Right lobe of liver (tissue), 4 donors: ENCODE results near the gene UNKL.

Source experiments
- POLR2A ChIP-seq: fragments of 450-650 bp; IDR thresholded peaks from one replicate; pipeline ENCODE4 v1.6.1; 2017; ENCODE audit warnings: antibody characterized with exemption, mild to moderate bottlenecking
- TF ChIP-seq, protein P1 (sequence below), 4 donors: fragments of 200-600 bp in 3 of 4; fragments of 450-650 bp in 1 of 4; IDR thresholded peaks; one replicate each; pipeline versions ENCODE4 v1.5.1 to v1.8.0; 2016 to 2022; ENCODE audit warnings: antibody characterized with exemption in 4 of 4, mild to moderate bottlenecking in 2 of 4
- donor health status: DM: no; HTN: no; CAD: no.
- donor health status: DM: no; HTN: no; CAD: no.
- donor health status: DM: no; HTN: yes; CAD: no.

DNA sequence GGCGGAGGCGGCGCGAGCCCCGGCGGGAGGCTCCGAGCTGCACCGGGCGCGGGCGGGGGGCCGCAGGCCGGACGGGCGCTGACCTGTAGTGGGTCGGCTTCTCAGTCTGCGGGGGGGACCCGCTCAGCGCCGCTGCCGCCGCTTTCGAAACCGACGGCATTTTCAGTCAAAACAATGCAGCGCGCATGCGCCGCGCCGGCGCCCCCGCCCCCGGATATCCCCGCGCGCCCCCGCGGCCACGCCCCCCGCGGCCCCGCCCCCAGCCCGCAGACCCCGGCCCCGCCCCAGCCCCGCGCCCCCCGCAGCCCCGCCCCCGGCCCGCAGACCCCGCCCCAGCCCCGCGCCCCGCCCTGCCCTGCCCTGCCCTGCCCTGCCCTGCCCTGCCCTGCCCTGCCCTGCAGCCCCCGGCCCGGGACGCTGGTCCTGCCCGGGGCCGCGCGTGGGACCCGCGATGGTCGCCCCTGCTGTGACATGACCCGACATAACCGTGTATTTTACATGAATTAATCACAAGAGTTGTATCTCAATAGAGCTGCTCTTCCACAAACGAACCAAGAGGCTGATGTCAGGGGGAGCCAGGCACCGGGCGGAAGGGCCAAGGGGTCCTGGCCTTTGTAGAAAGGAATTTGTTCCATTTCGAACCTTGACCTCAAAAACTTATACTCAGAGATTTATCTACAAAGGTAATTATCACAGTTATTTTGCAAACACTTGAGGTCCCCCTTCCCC is at the start of gene UNKL:
- TF ChIP-seq, protein P1, sequence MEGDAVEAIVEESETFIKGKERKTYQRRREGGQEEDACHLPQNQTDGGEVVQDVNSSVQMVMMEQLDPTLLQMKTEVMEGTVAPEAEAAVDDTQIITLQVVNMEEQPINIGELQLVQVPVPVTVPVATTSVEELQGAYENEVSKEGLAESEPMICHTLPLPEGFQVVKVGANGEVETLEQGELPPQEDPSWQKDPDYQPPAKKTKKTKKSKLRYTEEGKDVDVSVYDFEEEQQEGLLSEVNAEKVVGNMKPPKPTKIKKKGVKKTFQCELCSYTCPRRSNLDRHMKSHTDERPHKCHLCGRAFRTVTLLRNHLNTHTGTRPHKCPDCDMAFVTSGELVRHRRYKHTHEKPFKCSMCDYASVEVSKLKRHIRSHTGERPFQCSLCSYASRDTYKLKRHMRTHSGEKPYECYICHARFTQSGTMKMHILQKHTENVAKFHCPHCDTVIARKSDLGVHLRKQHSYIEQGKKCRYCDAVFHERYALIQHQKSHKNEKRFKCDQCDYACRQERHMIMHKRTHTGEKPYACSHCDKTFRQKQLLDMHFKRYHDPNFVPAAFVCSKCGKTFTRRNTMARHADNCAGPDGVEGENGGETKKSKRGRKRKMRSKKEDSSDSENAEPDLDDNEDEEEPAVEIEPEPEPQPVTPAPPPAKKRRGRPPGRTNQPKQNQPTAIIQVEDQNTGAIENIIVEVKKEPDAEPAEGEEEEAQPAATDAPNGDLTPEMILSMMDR (IDR thresholded peaks at IDR 0.05) = no peak
- TF ChIP-seq POLR2A = no peak
